Body of pancreas (tissue), 4 donors: ENCODE measurements around the gene ST3GAL4. TPM values are rescaled to one million over a fixed set of nuclear protein-coding genes. Genes with fewer than 3 reads are reported as not detected.

Experiments used
- ATAC-seq: fragments of 150-250 bp; one replicate; pipeline ENCODE4 v1.9.1; 2016
- DNase-seq, 4 donors: peaks; one replicate each; pipeline ENCODE4 v3.0.0-alpha.2; 2019
- H3K27ac ChIP-seq, 4 donors: fragments of 200-600 bp; sonication (generic); 1 replicate in 3 of 4; 2 replicates in 1 of 4; pipeline versions ENCODE4 v1.5.1 to v1.6.1; 2016 to 2019; ENCODE audit warnings: mild to moderate bottlenecking in 1 of 4, mixed read lengths in 1 of 4, moderate library complexity in 1 of 4
- H3K27me3 ChIP-seq, 2 donors: fragments of 200-600 bp; sonication (generic); one replicate each; pipeline ENCODE4 v1.6.0; 2016; ENCODE audit warnings: mild to moderate bottlenecking in 1 of 2
- H3K36me3 ChIP-seq, 2 donors: fragments of 200-600 bp; sonication (generic); replicated peaks in 1 of 2; 2 replicates each; pipeline ENCODE4 v1.5.1; 2016; ENCODE audit warnings: low read depth in 2 of 2; ENCODE audit not compliant: insufficient read depth in 1 of 2
- H3K4me1 ChIP-seq: fragments of 200-600 bp; sonication (generic); one replicate; pipeline ENCODE4 v1.6.0; 2016
- H3K4me3 ChIP-seq, 2 donors: fragments of 200-600 bp; sonication (generic); 1 replicate in 1 of 2; 2 replicates in 1 of 2; pipeline ENCODE4 v1.5.1; 2016 to 2019
- H3K9me3 ChIP-seq, 3 donors: fragments of 200-600 bp; sonication (generic); 1 replicate in 2 of 3; 2 replicates in 1 of 3; pipeline ENCODE4 v1.5.1; 2016
- POLR2A ChIP-seq, 3 donors: fragments of 450-650 bp; IDR thresholded peaks; one replicate each; pipeline ENCODE4 v1.6.1; 2016; ENCODE audit warnings: antibody characterized with exemption in 3 of 3, mild to moderate bottlenecking in 2 of 3
- WGBS, 2 donors: methylation state at CpG; one replicate each; pipeline ENCODE4 v1.1.5; 2017; 5-methylcytosine and 5-hydroxymethylcytosine counted together
- intact Hi-C: fragments of 100-400 bp; cut with DNase I; formaldehyde crosslinking; loops from one replicate; pipeline ENCODE4 v1.15.1; 2023
- total RNA-seq, 2 donors: library from RNA; depleted of rRNA; stranded (reverse); fragments of >200 nt; gene quantifications; one replicate each; pipeline ENCODE4 v1.1.0, GENCODE V29; 2016
- TF ChIP-seq, protein P1 (sequence below), 7 experiments: fragments of 450-650 bp in 4 of 7; fragments of 200-600 bp in 3 of 7; sonication (generic) in 3 of 7; IDR thresholded peaks; one replicate each; pipeline ENCODE4 v1.5.1; 2016 to 2019; ENCODE audit warnings: antibody characterized with exemption in 7 of 7

Gene ST3GAL4
- total RNA-seq, 2 donors from 2014 or later, result 7.5 to 14.8 TPM

DNA sequence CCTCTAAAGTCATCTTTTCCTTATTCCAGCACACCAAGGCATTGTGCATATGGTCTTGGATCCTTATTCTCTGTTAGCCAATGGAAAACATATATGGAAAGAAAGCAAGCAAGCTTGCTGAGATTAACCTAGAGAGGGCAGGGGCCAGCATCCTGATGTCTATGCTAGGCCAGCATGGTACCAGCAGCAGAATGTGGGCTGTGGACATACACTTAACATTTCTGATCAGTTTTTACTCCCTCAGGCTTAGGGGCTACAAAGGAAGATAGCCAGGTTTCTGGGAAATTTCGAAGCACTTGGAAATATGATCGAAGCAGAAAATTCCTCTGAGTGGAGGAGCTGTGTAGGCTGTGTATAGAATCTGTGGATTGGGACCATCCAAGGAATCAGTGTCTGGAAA lies 67.0 kb downstream of the ST3GAL4 start:
- Histone ChIP-seq H3K27me3 (no peaks in the 10 kb centered on the region), H3K4me1 (peaks cover 13% of the 10 kb centered on the region), H3K9me3 (no peaks in the 10 kb centered on the region), H3K36me3 (no peaks in the 10 kb centered on the region), H3K27ac (no peak overlapping the region), H3K4me3 (no peak overlapping the region)
- TF ChIP-seq, protein P1, sequence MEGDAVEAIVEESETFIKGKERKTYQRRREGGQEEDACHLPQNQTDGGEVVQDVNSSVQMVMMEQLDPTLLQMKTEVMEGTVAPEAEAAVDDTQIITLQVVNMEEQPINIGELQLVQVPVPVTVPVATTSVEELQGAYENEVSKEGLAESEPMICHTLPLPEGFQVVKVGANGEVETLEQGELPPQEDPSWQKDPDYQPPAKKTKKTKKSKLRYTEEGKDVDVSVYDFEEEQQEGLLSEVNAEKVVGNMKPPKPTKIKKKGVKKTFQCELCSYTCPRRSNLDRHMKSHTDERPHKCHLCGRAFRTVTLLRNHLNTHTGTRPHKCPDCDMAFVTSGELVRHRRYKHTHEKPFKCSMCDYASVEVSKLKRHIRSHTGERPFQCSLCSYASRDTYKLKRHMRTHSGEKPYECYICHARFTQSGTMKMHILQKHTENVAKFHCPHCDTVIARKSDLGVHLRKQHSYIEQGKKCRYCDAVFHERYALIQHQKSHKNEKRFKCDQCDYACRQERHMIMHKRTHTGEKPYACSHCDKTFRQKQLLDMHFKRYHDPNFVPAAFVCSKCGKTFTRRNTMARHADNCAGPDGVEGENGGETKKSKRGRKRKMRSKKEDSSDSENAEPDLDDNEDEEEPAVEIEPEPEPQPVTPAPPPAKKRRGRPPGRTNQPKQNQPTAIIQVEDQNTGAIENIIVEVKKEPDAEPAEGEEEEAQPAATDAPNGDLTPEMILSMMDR (IDR thresholded peaks at IDR 0.05), result no peak
- TF ChIP-seq POLR2A (IDR thresholded peaks at IDR 0.05), result no peak
- no peak for ATAC-seq
- DNase-seq, result no peak
- 66 to 71% methylated on average over 2 of the region's 2 CpGs for whole genome bisulfite sequencing, 2 donors
- intact Hi-C loops, result no loop called here

DNA sequence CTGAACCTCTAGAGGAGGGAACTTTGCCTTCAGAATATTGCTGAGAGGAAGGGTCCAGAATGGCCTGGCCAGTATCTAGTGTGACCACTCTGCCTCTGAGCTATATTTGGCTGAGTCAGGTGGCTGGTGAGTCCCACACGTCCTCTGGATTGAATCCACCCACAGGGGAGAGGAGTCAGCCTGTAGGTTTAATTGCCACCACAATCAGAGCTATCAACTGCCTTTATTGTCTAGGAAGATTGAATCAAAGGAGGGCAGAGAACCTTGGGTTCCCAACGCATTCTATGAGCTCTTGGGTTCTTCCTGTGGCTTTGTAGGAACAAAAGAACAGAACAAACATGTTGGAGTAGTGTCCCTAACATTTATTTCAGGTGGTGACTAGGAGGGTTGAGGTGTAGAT lies 67.7 kb downstream of the ST3GAL4 start:
- 33 to 45% methylated on average over 2 of the region's 2 CpGs for WGBS, 2 donors
- ATAC-seq, result no peak
- H3K27ac ChIP-seq, result no peak overlapping the region
- TF ChIP-seq, protein P1 (IDR thresholded peaks at IDR 0.05), result no peak
- no peak for TF ChIP-seq POLR2A (IDR thresholded peaks at IDR 0.05)
- H3K4me1 ChIP-seq, result peaks cover 12% of the 10 kb centered on the region
- H3K27me3 ChIP-seq, result no peaks in the 10 kb centered on the region
- no peaks in the 10 kb centered on the region for H3K36me3 ChIP-seq
- intact Hi-C loops, result no loop called here
- H3K9me3 ChIP-seq, result no peaks in the 10 kb centered on the region
- no peak overlapping the region for H3K4me3 ChIP-seq
- DNase-seq, result no peak

DNA sequence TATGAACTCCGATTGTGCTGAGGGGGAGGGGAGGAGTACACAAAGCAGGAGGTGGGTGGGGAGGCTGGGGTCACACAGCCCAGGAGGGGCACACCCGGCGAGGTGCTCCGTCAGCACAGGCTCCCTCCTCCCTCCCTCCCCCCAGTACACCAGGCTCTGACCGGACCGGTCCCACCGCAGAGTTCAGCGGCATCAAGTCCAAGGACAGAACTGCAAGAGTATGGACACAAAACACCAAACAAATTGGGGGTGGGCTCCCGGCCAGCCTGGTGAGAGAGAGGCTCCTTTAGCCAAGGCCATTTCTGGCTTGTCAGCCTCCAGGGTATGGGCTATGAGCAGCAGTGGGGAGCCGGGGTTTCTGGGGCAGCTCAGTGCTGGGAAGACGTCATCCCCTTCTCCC lies 68.3 kb downstream of the ST3GAL4 start:
- WGBS, 2 donors, result 13 to 34% methylated on average over 6 to 10 of the region's 11 CpGs
- intact Hi-C loops, result no loop called here
- no peaks in the 10 kb centered on the region for H3K36me3 ChIP-seq
- H3K9me3 ChIP-seq, result no peaks in the 10 kb centered on the region
- H3K27ac ChIP-seq, result no peak overlapping the region
- H3K27me3 ChIP-seq, result no peaks in the 10 kb centered on the region
- DNase-seq (no peak), ATAC-seq (no peak)
- H3K4me3 ChIP-seq, result no peak overlapping the region
- H3K4me1 ChIP-seq, result peaks cover 12% of the 10 kb centered on the region
- no peak for TF ChIP-seq POLR2A (IDR thresholded peaks at IDR 0.05)
- TF ChIP-seq, protein P1 (IDR thresholded peaks at IDR 0.05), result no peak

DNA sequence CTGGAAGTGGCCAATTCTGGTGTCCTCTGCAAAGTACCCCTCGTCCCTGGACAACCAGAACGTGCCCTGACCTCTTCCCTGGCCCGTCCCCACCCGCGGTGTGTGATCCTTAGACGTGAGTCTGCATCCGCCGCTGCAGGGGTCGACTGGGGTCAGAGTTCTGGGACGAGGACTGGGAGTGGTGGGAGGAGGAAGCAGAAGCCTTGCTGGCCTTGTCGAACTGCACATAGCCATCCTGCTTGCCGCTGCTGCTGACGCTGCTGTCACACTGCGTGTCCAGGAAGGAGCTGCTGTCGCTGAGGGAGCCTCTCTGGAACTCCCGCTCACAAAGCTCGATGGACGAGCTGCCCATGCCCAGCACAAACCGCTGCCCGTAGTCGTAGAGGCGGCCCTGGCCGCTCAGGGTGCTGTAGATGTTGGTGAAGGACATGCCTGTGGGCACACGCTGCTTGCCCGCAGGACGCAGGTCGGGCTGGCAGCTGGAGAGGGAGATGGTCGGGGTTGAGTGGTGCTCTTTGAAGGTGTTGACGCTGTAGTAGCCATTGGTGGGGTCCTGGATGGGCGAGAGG lies 69.1 kb downstream of the ST3GAL4 start:
- Histone ChIP-seq H3K4me3 (no peak overlapping the region), H3K36me3 (no peaks in the 10 kb centered on the region), H3K27me3 (no peaks in the 10 kb centered on the region), H3K9me3 (no peaks in the 10 kb centered on the region), H3K27ac (no peak overlapping the region), H3K4me1 (peaks cover 12% of the 10 kb centered on the region)
- TF ChIP-seq, protein P1 (IDR thresholded peaks at IDR 0.05), result no peak
- TF ChIP-seq POLR2A (IDR thresholded peaks at IDR 0.05), result no peak
- no peak for DNase-seq
- no peak for ATAC-seq
- 56 to 64% methylated on average over 12 to 21 of the region's 30 CpGs for WGBS, 2 donors
- intact Hi-C loops, result no loop called here

DNA sequence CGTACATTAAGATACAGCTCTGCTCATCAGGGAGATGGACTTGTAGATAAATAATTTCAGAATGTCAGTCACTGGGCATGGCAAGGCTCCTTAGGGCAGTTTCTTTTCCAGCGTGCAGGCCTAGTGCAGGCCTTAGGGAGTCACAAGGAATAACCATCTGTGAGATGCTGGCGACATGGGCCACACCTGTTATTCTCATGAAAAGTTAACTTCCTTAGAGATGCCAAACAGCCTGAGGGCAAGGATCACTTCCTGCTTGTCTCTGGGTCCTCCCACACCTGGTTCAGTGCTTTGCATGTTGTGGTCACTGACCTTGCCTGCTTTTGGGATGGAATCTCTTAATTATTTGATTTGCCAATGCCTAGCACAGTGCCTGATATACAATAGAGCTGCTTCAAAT lies 70.6 kb downstream of the ST3GAL4 start:
- Histone ChIP-seq H3K36me3 (no peaks in the 10 kb centered on the region), H3K4me1 (peaks cover 9% of the 10 kb centered on the region), H3K4me3 (no peak overlapping the region), H3K9me3 (no peaks in the 10 kb centered on the region), H3K27ac (no peak overlapping the region), H3K27me3 (no peaks in the 10 kb centered on the region)
- TF ChIP-seq, protein P1 (IDR thresholded peaks at IDR 0.05), result no peak
- TF ChIP-seq POLR2A (IDR thresholded peaks at IDR 0.05), result no peak
- DNase-seq (no peak), ATAC-seq (no peak)
- intact Hi-C loops, result no loop called here
- 80 to 84% methylated on average over 3 of the region's 3 CpGs for WGBS, 2 donors
